Activated CD4-positive, alpha-beta T cell treated with anti-CD3 and anti-CD28 coated beads, Interleukin-2, amount 10 ng/mL, durations not matched to agents 24 days and 14 days (primary cell): ENCODE results near the gene BRD9. TPM values are rescaled to one million over a fixed set of nuclear protein-coding genes. Genes with fewer than 3 reads are reported as not detected.

ENCODE experiments used
- DNase-seq: peaks from one replicate; pipeline ENCODE4 v3.0.0; 2022
- H3K27ac Mint-ChIP-seq: one replicate; pipeline ENCODE4 v1.8.0; 2022; ENCODE audit warnings: mild to moderate bottlenecking, mixed read lengths
- H3K27me3 Mint-ChIP-seq: one replicate; pipeline ENCODE4 v1.8.0; 2022; ENCODE audit warnings: mixed read lengths
- H3K36me3 Mint-ChIP-seq: one replicate; pipeline ENCODE4 v1.8.0; 2022; ENCODE audit warnings: low read depth, mild to moderate bottlenecking, mixed read lengths
- H3K4me1 Mint-ChIP-seq: one replicate; pipeline ENCODE4 v1.8.0; 2021; ENCODE audit warnings: mixed read lengths
- H3K4me3 Mint-ChIP-seq: one replicate; pipeline ENCODE4 v1.8.0; 2022; ENCODE audit warnings: mild to moderate bottlenecking, moderate library complexity, mixed read lengths
- H3K9me3 Mint-ChIP-seq: one replicate; pipeline ENCODE4 v1.8.0; 2021; ENCODE audit warnings: mixed read lengths
- intact Hi-C: fragments of 100-400 bp; cut with micrococcal nuclease; formaldehyde crosslinking; loops from one replicate; pipeline ENCODE4 v1.15.1; 2023
- total RNA-seq: library from RNA; stranded (reverse); gene quantifications from 2 replicates; pipeline ENCODE4 v1.2.3, GENCODE V29; 2022

Gene BRD9
- total RNA-seq, 1 donor from 2014 or later = 82.0 TPM

GRCh38 chr5:871596-872298, 20.9 kb downstream of the BRD9 start:
- intact Hi-C loops = no loop called here
- Mint-ChIP-seq H3K36me3 (peaks cover 64% of the 10 kb centered on the region), H3K9me3 (no peaks in the 10 kb centered on the region), H3K27ac (no peak overlapping the region), H3K4me1 (no peaks in the 10 kb centered on the region), H3K4me3 (no peak overlapping the region), H3K27me3 (no peaks in the 10 kb centered on the region)
- DNase-seq = no peak

GRCh38 chr5:870956-871355, 21.6 kb downstream of the BRD9 start:
- DNase-seq = no peak
- intact Hi-C loops = no loop called here
- no peaks in the 10 kb centered on the region for H3K4me1 Mint-ChIP-seq
- H3K36me3 Mint-ChIP-seq = peaks cover 66% of the 10 kb centered on the region
- H3K4me3 Mint-ChIP-seq = no peak overlapping the region
- no peaks in the 10 kb centered on the region for H3K27me3 Mint-ChIP-seq
- no peak overlapping the region for H3K27ac Mint-ChIP-seq
- H3K9me3 Mint-ChIP-seq = no peaks in the 10 kb centered on the region

- Mint-ChIP-seq H3K4me3 (no peak overlapping the region), H3K9me3 (no peaks in the 10 kb centered on the region), H3K27ac (no peak overlapping the region), H3K27me3 (no peaks in the 10 kb centered on the region), H3K36me3 (peaks cover 58% of the 10 kb centered on the region), H3K4me1 (no peaks in the 10 kb centered on the region)
- DNase-seq = no peak
- intact Hi-C loops = no loop called here
Observed at GRCh38 chr5:868428-869135, 24.0 kb downstream of the BRD9 start.

GRCh38 chr5:867300-867870, 25.2 kb downstream of the BRD9 start:
- intact Hi-C loops = no loop called here
- Mint-ChIP-seq H3K9me3 (no peaks in the 10 kb centered on the region), H3K27me3 (no peaks in the 10 kb centered on the region), H3K36me3 (peaks cover 54% of the 10 kb centered on the region), H3K27ac (no peak overlapping the region), H3K4me3 (no peak overlapping the region), H3K4me1 (no peaks in the 10 kb centered on the region)
- DNase-seq = no peak

- intact Hi-C loops = no loop called here
- no peaks in the 10 kb centered on the region for H3K27me3 Mint-ChIP-seq
- H3K4me3 Mint-ChIP-seq = no peak overlapping the region
- peaks cover 47% of the 10 kb centered on the region for H3K36me3 Mint-ChIP-seq
- H3K4me1 Mint-ChIP-seq = no peaks in the 10 kb centered on the region
- H3K9me3 Mint-ChIP-seq = no peaks in the 10 kb centered on the region
- no peak for DNase-seq
- H3K27ac Mint-ChIP-seq = no peak overlapping the region
Observed at GRCh38 chr5:865771-866170, 26.8 kb downstream of the BRD9 start.

- Mint-ChIP-seq H3K4me3 (no peak overlapping the region), H3K36me3 (peaks cover 43% of the 10 kb centered on the region), H3K4me1 (no peaks in the 10 kb centered on the region), H3K9me3 (no peaks in the 10 kb centered on the region), H3K27me3 (no peaks in the 10 kb centered on the region), H3K27ac (no peak overlapping the region)
- intact Hi-C loops = no loop called here
- DNase-seq = no peak
Observed at GRCh38 chr5:865168-865521, 27.5 kb downstream of the BRD9 start.

GRCh38 chr5:864492-865167, 28.0 kb downstream of the BRD9 start:
- Mint-ChIP-seq H3K4me1 (no peaks in the 10 kb centered on the region), H3K27me3 (no peaks in the 10 kb centered on the region), H3K9me3 (no peaks in the 10 kb centered on the region), H3K36me3 (peaks cover 38% of the 10 kb centered on the region), H3K4me3 (no peak overlapping the region), H3K27ac (no peak overlapping the region)
- DNase-seq = no peak
- intact Hi-C loops = no loop called here

GRCh38 chr5:863244-863805, 29.3 kb downstream of the BRD9 start:
- intact Hi-C loops = no loop called here
- no peaks in the 10 kb centered on the region for H3K4me1 Mint-ChIP-seq
- DNase-seq = no peak
- peaks cover 27% of the 10 kb centered on the region for H3K36me3 Mint-ChIP-seq
- no peak overlapping the region for H3K27ac Mint-ChIP-seq
- H3K4me3 Mint-ChIP-seq = no peak overlapping the region
- no peaks in the 10 kb centered on the region for H3K9me3 Mint-ChIP-seq
- no peaks in the 10 kb centered on the region for H3K27me3 Mint-ChIP-seq

- Mint-ChIP-seq H3K4me1 (no peaks in the 10 kb centered on the region), H3K9me3 (no peaks in the 10 kb centered on the region), H3K4me3 (no peak overlapping the region), H3K27me3 (no peaks in the 10 kb centered on the region), H3K36me3 (peaks cover 21% of the 10 kb centered on the region), H3K27ac (no peak overlapping the region)
- intact Hi-C loops = no loop called here
- no peak for DNase-seq
Observed at GRCh38 chr5:862367-863243, 30.0 kb downstream of the BRD9 start.

GRCh38 chr5:861442-862366, 30.9 kb downstream of the BRD9 start:
- Mint-ChIP-seq H3K4me3 (no peak overlapping the region), H3K27ac (no peak overlapping the region), H3K27me3 (no peaks in the 10 kb centered on the region), H3K9me3 (no peaks in the 10 kb centered on the region), H3K36me3 (peaks cover 19% of the 10 kb centered on the region), H3K4me1 (no peaks in the 10 kb centered on the region)
- DNase-seq = no peak
- intact Hi-C loops = no loop called here

- H3K9me3 Mint-ChIP-seq = no peaks in the 10 kb centered on the region
- H3K4me1 Mint-ChIP-seq = no peaks in the 10 kb centered on the region
- intact Hi-C loops = no loop called here
- H3K36me3 Mint-ChIP-seq = peaks cover 13% of the 10 kb centered on the region
- H3K4me3 Mint-ChIP-seq = no peak overlapping the region
- H3K27me3 Mint-ChIP-seq = no peaks in the 10 kb centered on the region
- DNase-seq = no peak
- no peak overlapping the region for H3K27ac Mint-ChIP-seq
Observed at GRCh38 chr5:860506-861150, 32.0 kb downstream of the BRD9 start.

- no peak overlapping the region for H3K27ac Mint-ChIP-seq
- no peak overlapping the region for H3K4me3 Mint-ChIP-seq
- H3K27me3 Mint-ChIP-seq = no peaks in the 10 kb centered on the region
- intact Hi-C loops = no loop called here
- no peaks in the 10 kb centered on the region for H3K9me3 Mint-ChIP-seq
- no peaks in the 10 kb centered on the region for H3K4me1 Mint-ChIP-seq
- peaks cover 10% of the 10 kb centered on the region for H3K36me3 Mint-ChIP-seq
- no peak for DNase-seq
Observed at GRCh38 chr5:859798-860296, 32.8 kb downstream of the BRD9 start.
